ENCODE data around the gene ATP10B. TPM values are rescaled to one million over a fixed set of nuclear protein-coding genes. Genes with fewer than 3 reads are reported as not detected.

ATP10B gene
- total RNA-seq, 1 experiment from 2014 or later = not detected

DNA sequence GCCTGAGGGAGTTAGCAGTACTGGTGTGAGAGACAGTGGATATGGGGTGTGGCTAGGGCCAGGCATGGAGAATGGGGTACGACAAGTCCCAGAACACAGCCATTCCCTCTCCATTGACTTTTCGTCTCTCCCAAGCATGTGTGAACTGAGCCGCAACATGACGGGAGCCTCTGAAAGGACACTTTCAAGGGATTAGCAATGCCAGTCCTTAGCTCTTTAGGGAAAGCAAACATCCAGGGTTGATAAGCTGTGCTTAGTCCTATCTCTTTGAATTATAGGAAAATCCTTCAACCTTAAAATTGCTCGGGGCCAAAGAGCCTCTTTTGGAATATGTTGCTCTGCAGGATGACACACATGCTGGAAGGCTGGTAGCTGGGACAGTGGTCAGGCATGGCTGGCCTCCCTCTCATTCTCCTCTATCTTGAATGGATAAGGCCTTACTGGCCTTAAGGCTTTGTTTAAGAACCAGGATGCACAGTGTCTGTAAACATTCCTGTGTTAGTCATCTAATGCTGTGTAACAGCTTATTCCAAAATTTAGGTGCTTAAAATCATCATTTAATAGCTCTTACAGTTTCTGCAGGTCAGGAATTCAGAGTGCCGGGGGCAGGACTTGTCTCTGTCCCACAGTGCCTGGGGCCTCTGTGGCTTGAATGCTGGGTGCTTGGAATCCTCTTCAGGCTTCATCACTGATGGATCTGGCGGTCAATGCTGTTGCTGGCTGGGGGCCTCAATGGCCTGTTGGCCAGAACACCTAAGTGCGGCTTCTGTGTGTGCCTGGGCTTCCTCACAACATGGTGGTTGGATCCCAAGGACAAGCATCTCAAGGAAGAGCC is 335.1 kb downstream of the ATP10B start:
- no peak for DNase-seq (ENCODE audit: low read depth)

- no peak for DNase-seq (ENCODE audit: low read depth)
These were observed 337.1 kb downstream of the ATP10B start for GRCh38 chr5:160514866-160515265.

GRCh38 chr5:160514191-160514590 is 337.8 kb downstream of the ATP10B start:
- no peak for DNase-seq (ENCODE audit: low read depth)

DNA sequence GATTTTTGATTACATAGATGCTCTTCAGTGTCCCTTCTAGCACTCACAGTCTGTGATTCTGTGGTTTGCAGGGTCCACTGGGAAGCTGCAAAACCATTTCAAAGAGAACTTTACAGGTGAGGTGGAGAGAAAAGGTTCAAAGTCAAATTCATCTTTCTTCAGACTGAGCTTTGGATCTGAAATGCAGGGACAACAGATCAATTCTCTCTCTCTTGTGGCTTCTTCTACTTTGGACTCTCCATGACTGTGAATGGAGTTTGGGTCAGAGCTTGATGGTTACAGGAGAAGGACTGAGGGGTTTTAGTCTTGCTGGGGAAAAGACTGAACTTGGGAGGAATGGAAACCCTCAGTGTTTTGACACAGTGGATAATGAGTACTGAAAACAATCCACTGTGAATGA is 338.5 kb downstream of the ATP10B start:
- no peak for DNase-seq (ENCODE audit: low read depth)

All from HT1080 (cell line).